ENCODE results near the gene ZNF766.

DNA sequence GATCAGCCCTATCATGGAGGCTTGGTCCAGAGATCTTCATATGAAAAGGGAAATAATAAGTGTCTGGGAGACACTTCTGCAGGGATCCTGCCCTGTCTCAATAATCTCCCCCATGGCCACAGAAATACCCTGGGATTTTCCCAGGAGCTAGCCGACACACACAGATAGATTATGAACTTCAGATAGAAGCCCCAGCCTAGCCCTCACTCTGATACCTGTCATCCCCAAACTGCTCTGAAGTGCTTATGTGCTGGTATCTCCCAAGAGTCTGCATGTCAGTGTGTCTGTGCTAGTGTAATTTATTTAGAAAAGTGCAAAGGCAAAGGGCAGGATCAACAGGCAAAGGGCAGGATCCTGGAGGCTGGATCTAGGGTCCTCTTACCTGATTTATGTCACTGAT lies 38.7 kb upstream of the ZNF766 start:
- TF ChIP-seq NFIC (IDR thresholded peaks at IDR 0.05) (no peak), YY1 (IDR thresholded peaks at IDR 0.05; ENCODE audit: low read depth) (no peak), TAF1 (IDR thresholded peaks at IDR 0.05; ENCODE audit: low read depth) (no peak), RAD21 (IDR thresholded peaks at IDR 0.05; ENCODE audit: low read depth) (no peak), ZBTB7A (IDR thresholded peaks at IDR 0.05; ENCODE audit: low read depth) (no peak), CEBPB (IDR thresholded peaks at IDR 0.05) (no peak), FOXM1 (IDR thresholded peaks at IDR 0.05; ENCODE audit: borderline replicate concordance, low read depth) (no peak), EP300 (IDR thresholded peaks at IDR 0.05; ENCODE audit: borderline replicate concordance) (no peak), TEAD4 (IDR thresholded peaks at IDR 0.05) (no peak), CREB1 (IDR thresholded peaks at IDR 0.05; ENCODE audit: low read depth) (no peak)
- TF ChIP-seq, protein P1, sequence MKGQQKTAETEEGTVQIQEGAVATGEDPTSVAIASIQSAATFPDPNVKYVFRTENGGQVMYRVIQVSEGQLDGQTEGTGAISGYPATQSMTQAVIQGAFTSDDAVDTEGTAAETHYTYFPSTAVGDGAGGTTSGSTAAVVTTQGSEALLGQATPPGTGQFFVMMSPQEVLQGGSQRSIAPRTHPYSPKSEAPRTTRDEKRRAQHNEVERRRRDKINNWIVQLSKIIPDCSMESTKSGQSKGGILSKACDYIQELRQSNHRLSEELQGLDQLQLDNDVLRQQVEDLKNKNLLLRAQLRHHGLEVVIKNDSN (IDR thresholded peaks at IDR 0.05), result no peak
- TF ChIP-seq, protein P2, sequence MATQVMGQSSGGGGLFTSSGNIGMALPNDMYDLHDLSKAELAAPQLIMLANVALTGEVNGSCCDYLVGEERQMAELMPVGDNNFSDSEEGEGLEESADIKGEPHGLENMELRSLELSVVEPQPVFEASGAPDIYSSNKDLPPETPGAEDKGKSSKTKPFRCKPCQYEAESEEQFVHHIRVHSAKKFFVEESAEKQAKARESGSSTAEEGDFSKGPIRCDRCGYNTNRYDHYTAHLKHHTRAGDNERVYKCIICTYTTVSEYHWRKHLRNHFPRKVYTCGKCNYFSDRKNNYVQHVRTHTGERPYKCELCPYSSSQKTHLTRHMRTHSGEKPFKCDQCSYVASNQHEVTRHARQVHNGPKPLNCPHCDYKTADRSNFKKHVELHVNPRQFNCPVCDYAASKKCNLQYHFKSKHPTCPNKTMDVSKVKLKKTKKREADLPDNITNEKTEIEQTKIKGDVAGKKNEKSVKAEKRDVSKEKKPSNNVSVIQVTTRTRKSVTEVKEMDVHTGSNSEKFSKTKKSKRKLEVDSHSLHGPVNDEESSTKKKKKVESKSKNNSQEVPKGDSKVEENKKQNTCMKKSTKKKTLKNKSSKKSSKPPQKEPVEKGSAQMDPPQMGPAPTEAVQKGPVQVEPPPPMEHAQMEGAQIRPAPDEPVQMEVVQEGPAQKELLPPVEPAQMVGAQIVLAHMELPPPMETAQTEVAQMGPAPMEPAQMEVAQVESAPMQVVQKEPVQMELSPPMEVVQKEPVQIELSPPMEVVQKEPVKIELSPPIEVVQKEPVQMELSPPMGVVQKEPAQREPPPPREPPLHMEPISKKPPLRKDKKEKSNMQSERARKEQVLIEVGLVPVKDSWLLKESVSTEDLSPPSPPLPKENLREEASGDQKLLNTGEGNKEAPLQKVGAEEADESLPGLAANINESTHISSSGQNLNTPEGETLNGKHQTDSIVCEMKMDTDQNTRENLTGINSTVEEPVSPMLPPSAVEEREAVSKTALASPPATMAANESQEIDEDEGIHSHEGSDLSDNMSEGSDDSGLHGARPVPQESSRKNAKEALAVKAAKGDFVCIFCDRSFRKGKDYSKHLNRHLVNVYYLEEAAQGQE (IDR thresholded peaks at IDR 0.05; ENCODE audit: low read depth), result no peak
- TF ChIP-seq, protein P3, sequence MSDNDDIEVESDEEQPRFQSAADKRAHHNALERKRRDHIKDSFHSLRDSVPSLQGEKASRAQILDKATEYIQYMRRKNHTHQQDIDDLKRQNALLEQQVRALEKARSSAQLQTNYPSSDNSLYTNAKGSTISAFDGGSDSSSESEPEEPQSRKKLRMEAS (IDR thresholded peaks at IDR 0.05), result no peak
